A673 (cell line): Measurements from ENCODE around the gene CALHM2. TPM values are rescaled to one million over a fixed set of nuclear protein-coding genes. Genes with fewer than 3 reads are reported as not detected.

Experiments
- BruUV-seq: library from RNA; stranded (reverse); fragments of 400-500 nt; replicated peaks from 2 replicates; lab custom pipeline; 2021; lab: Mats Ljungman, UMichigan
- CTCF ChIA-PET: fragments of 300-600 bp; sonication (Branson Sonifier 250); formaldehyde crosslinking; loops from one replicate; lab custom pipeline; 2022; ENCODE audit warnings: antibody characterized with exemption; lab: Charles Lee
- POLR2A ChIA-PET: fragments of 300-600 bp; sonication (Branson Sonifier 250); formaldehyde crosslinking; loops from one replicate; lab custom pipeline; 2022; ENCODE audit warnings: antibody characterized with exemption; ENCODE audit not compliant: low non-redundant PET; lab: Charles Lee
- DNase-seq: peaks from one replicate; pipeline ENCODE4 v3.0.0-alpha.2; 2015; ENCODE audit warnings: low spot score
- H3K27ac ChIP-seq: fragments of 200-600 bp; sonication (generic); 2 replicates; pipeline ENCODE4 v1.5.1; 2016; ENCODE audit warnings: mixed run types, low read depth, mild to moderate bottlenecking, mixed read lengths, antibody characterized with exemption, low read length; ENCODE audit not compliant: poor library complexity, severe bottlenecking
- H3K27me3 ChIP-seq: fragments of 200-600 bp; sonication (generic); replicated peaks from 2 replicates; pipeline ENCODE4 v1.6.1; 2017; ENCODE audit warnings: mixed run types, low read depth, mild to moderate bottlenecking, mixed read lengths, antibody characterized with exemption, low read length; ENCODE audit not compliant: insufficient read depth, poor library complexity
- H3K36me3 ChIP-seq: fragments of 200-600 bp; sonication (generic); 2 replicates; pipeline ENCODE4 v1.6.1; 2016; ENCODE audit warnings: mixed run types, mild to moderate bottlenecking, mixed read lengths, antibody characterized with exemption, low read length; ENCODE audit not compliant: insufficient read depth, poor library complexity, severe bottlenecking
- H3K4me1 ChIP-seq: fragments of 200-600 bp; sonication (generic); 2 replicates; pipeline ENCODE4 v1.6.1; 2017; ENCODE audit warnings: mixed run types, mild to moderate bottlenecking, mixed read lengths, antibody characterized with exemption, low read length; ENCODE audit not compliant: insufficient read depth, poor library complexity, severe bottlenecking
- H3K4me3 ChIP-seq: fragments of 200-600 bp; sonication (generic); 2 replicates; pipeline ENCODE4 v1.5.1; 2016; ENCODE audit warnings: low read depth, mixed run types, mild to moderate bottlenecking, mixed read lengths, low read length; ENCODE audit not compliant: poor library complexity, severe bottlenecking
- H3K9me3 ChIP-seq: fragments of 200-600 bp; sonication (generic); 2 replicates; pipeline ENCODE4 v1.6.1; 2016; ENCODE audit warnings: mixed run types, low read depth, mild to moderate bottlenecking, mixed read lengths, antibody characterized with exemption, low read length; ENCODE audit not compliant: poor library complexity, severe bottlenecking
- CTCF ChIP-seq: fragments of 300-800, 200-600 bp; sonication (generic); conservative IDR thresholded peaks from 2 replicates; pipeline ENCODE4 v1.5.1; 2017; ENCODE audit warnings: low read depth, mild to moderate bottlenecking, antibody characterized with exemption, low read length, moderate library complexity, mixed read lengths
- EZH2 ChIP-seq: fragments of 200-600 bp; sonication (generic); IDR thresholded peaks from 2 replicates; pipeline ENCODE4 v1.6.1; 2017; ENCODE audit warnings: borderline replicate concordance, low read depth, mild to moderate bottlenecking, mixed read lengths, antibody characterized with exemption, low read length; ENCODE audit not compliant: poor library complexity, severe bottlenecking
- intact Hi-C: fragments of 100-400 bp; cut with micrococcal nuclease; formaldehyde crosslinking; loops from one replicate; pipeline ENCODE4 v1.10.0; 2022; ENCODE audit not compliant: unreplicated experiment
- total RNA-seq: library from RNA; stranded (reverse); gene quantifications from 2 replicates; pipeline ENCODE4 v1.2.3, GENCODE V29; 2021

Gene CALHM2
- total RNA-seq, 1 experiment from 2014 or later: 5.9 TPM

GRCh38 chr10:103458720-103459119 is 6.5 kb upstream of the CALHM2 start, which contains the start of gene CALHM1:
CALHM1 (minus strand) TSS chr10:103458900; CDS start chr10:103458751, 149 bp downstream.
- TF ChIP-seq EZH2: no peak
- Histone ChIP-seq H3K4me3 (no peak within 1 kb of the TSS), H3K27ac (no peak within 1 kb of the TSS), H3K27me3 (no peaks in the 10 kb centered on the region), H3K36me3 (no peaks in the 10 kb centered on the region), H3K9me3 (no peaks in the 10 kb centered on the region), H3K4me1 (no peaks in the 10 kb centered on the region)
- ChIA-PET POLR2A (no interaction called here), CTCF (no interaction called here)
- no peak for DNase-seq
- no TSS peak for BruUV-seq
- intact Hi-C loops: no loop called here

DNA sequence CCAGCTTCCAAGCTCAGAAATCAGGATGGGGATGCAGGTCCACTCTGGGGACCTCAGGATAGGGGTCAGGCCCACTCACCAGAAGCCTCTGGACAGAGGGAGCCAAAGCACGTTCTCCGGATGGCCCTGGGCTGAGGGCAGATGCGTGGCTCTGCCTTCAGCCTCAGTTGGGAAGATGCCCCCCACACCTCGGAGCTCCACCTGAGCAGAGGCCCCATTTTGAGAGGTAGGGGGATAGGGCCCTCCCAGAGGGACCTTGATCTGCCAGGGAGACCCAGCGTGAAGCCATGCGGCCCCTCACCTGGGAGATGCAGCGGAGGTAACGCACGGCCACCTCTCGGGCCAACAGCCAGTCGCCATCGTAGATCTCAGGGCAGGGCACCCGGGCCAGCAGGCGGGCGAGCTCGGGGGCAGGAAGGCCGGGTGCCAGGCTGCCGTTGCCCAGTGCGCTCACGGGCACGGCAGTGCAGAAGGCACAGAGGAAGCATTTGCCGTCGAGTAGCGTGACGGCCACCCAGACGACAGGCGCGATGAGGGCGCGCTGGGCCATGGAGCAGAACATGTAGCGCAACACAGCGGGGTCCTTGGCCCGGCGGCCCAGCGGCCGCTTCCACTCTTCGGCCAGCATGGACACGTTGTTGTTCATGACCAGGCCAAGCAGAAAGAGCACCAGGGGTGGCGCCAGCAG is 5.9 kb upstream of the CALHM2 start:
- intact Hi-C loops: no loop called here
- BruUV-seq: no TSS peak
- POLR2A ChIA-PET: no interaction called here
- Histone ChIP-seq H3K36me3 (no peaks in the 10 kb centered on the region), H3K27ac (no peak overlapping the region), H3K4me3 (no peak overlapping the region), H3K4me1 (no peaks in the 10 kb centered on the region), H3K9me3 (no peaks in the 10 kb centered on the region), H3K27me3 (no peaks in the 10 kb centered on the region)
- CTCF ChIA-PET: no interaction called here
- TF ChIP-seq EZH2 (no peak), CTCF (no peak)
- no peak for DNase-seq

DNA sequence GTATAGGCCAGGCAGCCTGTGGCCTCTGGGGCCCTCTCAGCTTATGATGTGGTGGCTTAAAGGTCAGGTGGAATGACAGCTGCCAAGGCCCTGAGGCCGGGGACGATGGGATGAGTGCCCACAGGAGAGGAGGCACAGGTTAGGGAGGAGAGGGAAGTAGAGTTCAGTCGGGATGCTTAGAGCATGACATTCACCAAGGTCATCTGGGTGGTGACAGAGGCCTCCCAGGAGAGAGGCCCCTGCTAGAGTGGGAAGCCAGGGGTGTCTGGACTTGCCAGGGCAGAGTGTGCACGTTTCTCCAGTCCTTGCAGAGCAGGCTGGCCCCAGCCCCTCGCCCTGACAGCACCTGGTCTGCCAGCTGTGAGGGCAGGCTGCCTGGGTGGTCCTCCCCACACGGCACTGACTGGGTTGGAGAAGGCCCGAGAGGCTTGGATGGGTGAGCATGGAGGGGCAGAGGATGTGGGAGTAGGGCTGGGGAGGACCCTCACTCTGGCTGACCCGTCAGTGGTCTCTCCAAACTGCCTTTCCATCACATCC is 5.1 kb upstream of the CALHM2 start:
- Histone ChIP-seq H3K4me3 (no peak overlapping the region), H3K9me3 (no peaks in the 10 kb centered on the region), H3K36me3 (no peaks in the 10 kb centered on the region), H3K27me3 (no peaks in the 10 kb centered on the region), H3K4me1 (no peaks in the 10 kb centered on the region), H3K27ac (no peak overlapping the region)
- TF ChIP-seq CTCF (no peak), EZH2 (no peak)
- BruUV-seq: no TSS peak
- no peak for DNase-seq
- intact Hi-C loops: no loop called here
- ChIA-PET POLR2A (no interaction called here), CTCF (no interaction called here)
